GM10248 (cell line): ENCODE results near the gene ORM1.

ENCODE experiments used
- CTCF ChIA-PET: fragments of 300-600 bp; sonication (Branson Sonifier 250); formaldehyde crosslinking; extraction: SDS; loops from one replicate; lab custom pipeline; 2021; ENCODE audit warnings: antibody characterized with exemption; lab: Yijun Ruan, JAX
- POLR2A ChIA-PET: fragments of 350-650 bp; sonication (Branson Sonifier 250); formaldehyde crosslinking; extraction: SDS; loops from one replicate; lab custom pipeline; 2020; ENCODE audit warnings: antibody characterized with exemption; lab: Yijun Ruan, JAX
- DNase-seq: peaks from one replicate; pipeline ENCODE4 v3.0.0; 2012; ENCODE audit errors: extremely low spot score
- CTCF ChIP-seq: IDR thresholded peaks from 2 replicates; pipeline ENCODE4 v1.5.1; 2012; ENCODE audit warnings: mild to moderate bottlenecking, low read depth; ENCODE audit errors: extremely low read depth, missing control alignments, control extremely low read depth

ORM1 gene

GRCh38 chr9:114311571-114312512 is 11.1 kb upstream of the ORM1 start:
- ChIA-PET CTCF (interaction anchor here (0.7 kb wide), 1 partner anchor 21 kb away, joined by 4 read pairs; no protein-coding TSS in a partner anchor), POLR2A (no interaction called here)
- DNase-seq: no peak
- TF ChIP-seq CTCF: no peak

GRCh38 chr9:114312513-114312875 is 10.4 kb upstream of the ORM1 start:
- TF ChIP-seq CTCF: no peak
- ChIA-PET CTCF (interaction anchor here (0.7 kb wide), 1 partner anchor 22 kb away, joined by 4 read pairs; no protein-coding TSS in a partner anchor), POLR2A (no interaction called here)
- DNase-seq: no peak

GRCh38 chr9:114313186-114313585 is 9.7 kb upstream of the ORM1 start:
- ChIA-PET POLR2A (no interaction called here), CTCF (interaction anchor here (1.3 kb wide), 1 partner anchor 22 kb away, joined by 4 read pairs; no protein-coding TSS in a partner anchor)
- TF ChIP-seq CTCF: no peak
- DNase-seq: no peak

GRCh38 chr9:114314256-114314867 is 8.5 kb upstream of the ORM1 start:
- DNase-seq: no peak
- ChIA-PET POLR2A (no interaction called here), CTCF (interaction anchor here (1.3 to 1.6 kb wide), 2 partner anchors 10 to 23 kb away, joined by 4 to 5 read pairs; no protein-coding TSS in a partner anchor)
- TF ChIP-seq CTCF: no peak

- POLR2A ChIA-PET: no interaction called here
- CTCF ChIA-PET: interaction anchor here (1.6 kb wide), 1 partner anchor 10 kb away, joined by 5 read pairs; no protein-coding TSS in a partner anchor
- DNase-seq: no peak
- no peak for TF ChIP-seq CTCF
These were observed 7.8 kb upstream of the ORM1 start for GRCh38 chr9:114314881-114315722.

GRCh38 chr9:114315723-114316363 is 7.1 kb upstream of the ORM1 start:
- ChIA-PET POLR2A (no interaction called here), CTCF (interaction anchor here (1.0 to 2.1 kb wide), 4 partner anchors 11 to 233 kb away, joined by 3 to 7 read pairs (median 6); no protein-coding TSS in a partner anchor)
- no peak for DNase-seq
- no peak for TF ChIP-seq CTCF
